Trophoblast cell (in vitro differentiated cells and primary cell): ENCODE data around the gene ASIC2.
A peak's percentile ranks its signal among the peaks of the same experiment; 100 is the strongest.

Source experiments
- DNase-seq, 2 donors: peaks; one replicate each; pipeline ENCODE4 v3.0.0-alpha.2; 2016
- H2AFZ ChIP-seq: 2 replicates; pipeline ENCODE4 v1.6.1; 2013; ENCODE audit warnings: low read length, moderate library complexity, mild to moderate bottlenecking; ENCODE audit not compliant: insufficient read depth, poor library complexity
- H2AK5ac ChIP-seq: 2 replicates; pipeline ENCODE4 v1.6.1; 2013; ENCODE audit warnings: mild to moderate bottlenecking, low read length
- H2BK120ac ChIP-seq: 2 replicates; pipeline ENCODE4 v1.6.1; 2013; ENCODE audit warnings: low read length, mild to moderate bottlenecking, moderate library complexity; ENCODE audit not compliant: insufficient read depth, poor library complexity
- H2BK12ac ChIP-seq: 2 replicates; pipeline ENCODE4 v1.6.1; 2013; ENCODE audit warnings: mild to moderate bottlenecking, low read length, moderate library complexity
- H2BK5ac ChIP-seq: 2 replicates; pipeline ENCODE4 v1.6.1; 2013; ENCODE audit warnings: low read length, low read depth, moderate library complexity, mild to moderate bottlenecking; ENCODE audit not compliant: poor library complexity
- H3K14ac ChIP-seq: 2 replicates; pipeline ENCODE4 v1.6.1; 2013; ENCODE audit warnings: mild to moderate bottlenecking, low read length
- H3K18ac ChIP-seq: 2 replicates; pipeline ENCODE4 v1.6.1; 2013; ENCODE audit warnings: mild to moderate bottlenecking, low read length
- H3K23ac ChIP-seq: 2 replicates; pipeline ENCODE4 v1.6.1; 2013; ENCODE audit warnings: low read length
- H3K27ac ChIP-seq: 2 replicates; pipeline ENCODE4 v1.5.1; 2013; ENCODE audit warnings: low read depth, mild to moderate bottlenecking, inconsistent platforms, low read length, moderate library complexity
- H3K27me3 ChIP-seq: 2 replicates; pipeline ENCODE4 v1.6.1; 2013; ENCODE audit warnings: inconsistent platforms, mild to moderate bottlenecking, low read length, moderate library complexity; ENCODE audit not compliant: insufficient read depth
- H3K36me3 ChIP-seq, 2 experiments: 1 replicate in 1 of 2; 2 replicates in 1 of 2; pipeline ENCODE4 v1.6.1; 2013; ENCODE audit warnings: low read length in 2 of 2, mild to moderate bottlenecking in 2 of 2, moderate library complexity in 1 of 2; ENCODE audit not compliant: insufficient read depth in 2 of 2, control insufficient read depth in 1 of 2
- H3K4ac ChIP-seq: 2 replicates; pipeline ENCODE4 v1.6.1; 2013; ENCODE audit warnings: low read depth, mild to moderate bottlenecking, low read length, moderate library complexity
- H3K4me1 ChIP-seq, 2 experiments: 1 replicate in 1 of 2; 2 replicates in 1 of 2; pipeline ENCODE4 v1.6.1; 2013; ENCODE audit warnings: low read length in 2 of 2, mild to moderate bottlenecking in 2 of 2, moderate library complexity in 1 of 2; ENCODE audit not compliant: insufficient read depth in 2 of 2, control insufficient read depth in 1 of 2
- H3K4me2 ChIP-seq: 2 replicates; pipeline ENCODE4 v1.6.1; 2013; ENCODE audit warnings: inconsistent platforms, mild to moderate bottlenecking, low read length, moderate library complexity
- H3K4me3 ChIP-seq: 2 replicates; pipeline ENCODE4 v1.5.1; 2013; ENCODE audit warnings: mild to moderate bottlenecking, low read depth, low read length, inconsistent platforms
- H3K79me1 ChIP-seq: one replicate; pipeline ENCODE4 v1.6.1; 2013; ENCODE audit warnings: low read length
- H3K79me2 ChIP-seq: 2 replicates; pipeline ENCODE4 v1.6.1; 2013; ENCODE audit warnings: low read length, mild to moderate bottlenecking; ENCODE audit not compliant: control insufficient read depth, insufficient read depth, poor library complexity
- H3K9ac ChIP-seq: 2 replicates; pipeline ENCODE4 v1.6.1; 2013; ENCODE audit warnings: mild to moderate bottlenecking, low read length
- H3K9me3 ChIP-seq: 2 replicates; pipeline ENCODE4 v1.6.1; 2013; ENCODE audit warnings: low read depth, mild to moderate bottlenecking, control low read depth, inconsistent platforms, low read length; ENCODE audit not compliant: insufficient read depth
- H4K12ac ChIP-seq: 2 replicates; pipeline ENCODE4 v1.6.1; 2013; ENCODE audit warnings: low read depth, mild to moderate bottlenecking, low read length, moderate library complexity
- H4K8ac ChIP-seq: 2 replicates; pipeline ENCODE4 v1.6.1; 2013; ENCODE audit warnings: low read depth, mild to moderate bottlenecking, low read length, moderate library complexity
- H4K91ac ChIP-seq: one replicate; pipeline ENCODE4 v1.6.1; 2013; ENCODE audit warnings: low read depth, mild to moderate bottlenecking, low read length, moderate library complexity
- WGBS: extraction: QIAGEN DNeasy Blood & Tissue Kit; methylation state at CpG from one replicate; pipeline ENCODE4 v1.1.7; 2013; ENCODE audit warnings: missing lambda C conversion rate; ENCODE audit not compliant: insufficient read length, insufficient coverage; ENCODE audit errors: extremely low coverage; 5-methylcytosine and 5-hydroxymethylcytosine counted together

Gene ASIC2

GRCh38 chr17:33272438-33272837 lies 20.7 kb downstream of the ASIC2 start:
- Histone ChIP-seq H3K4ac (no peak overlapping the region), H4K91ac (no peak overlapping the region), H3K79me1 (no peaks in the 10 kb centered on the region), H3K4me2 (no peak overlapping the region), H3K36me3 (no peaks in the 10 kb centered on the region), H2BK120ac (no peak overlapping the region), H3K27ac (no peak overlapping the region), H3K79me2 (no peaks in the 10 kb centered on the region), H4K12ac (no peak overlapping the region), H2AFZ (no peak overlapping the region), H4K8ac (no peak overlapping the region), H2BK12ac (no peak overlapping the region), H3K9me3 (peaks cover 1% of the 10 kb centered on the region), H3K18ac (no peak overlapping the region), H3K27me3 (no peaks in the 10 kb centered on the region), H3K4me1 (no peaks in the 10 kb centered on the region), H3K23ac (no peak overlapping the region), H3K14ac (no peak overlapping the region), H2BK5ac (no peak overlapping the region), H3K4me3 (no peak overlapping the region), H3K9ac (no peak overlapping the region), H2AK5ac (no peak overlapping the region)
- WGBS, result no CpG with 5 or more reads among the region's 2 CpGs
- peak in 1 of 2 donors; percentile 11 for DNase-seq

GRCh38 chr17:33269337-33270060 lies 23.6 kb downstream of the ASIC2 start:
- no peak overlapping the region for H4K91ac ChIP-seq
- no peak overlapping the region for H3K27ac ChIP-seq
- peaks cover 1% of the 10 kb centered on the region for H3K9me3 ChIP-seq
- no peak overlapping the region for H2BK12ac ChIP-seq
- no peaks in the 10 kb centered on the region for H3K27me3 ChIP-seq
- WGBS, result no CpG with 5 or more reads among the region's 2 CpGs
- H3K18ac ChIP-seq, result no peak overlapping the region
- DNase-seq, result no peak
- H2BK5ac ChIP-seq, result no peak overlapping the region
- H4K12ac ChIP-seq, result no peak overlapping the region
- no peaks in the 10 kb centered on the region for H3K79me2 ChIP-seq
- H3K4ac ChIP-seq, result no peak overlapping the region
- H3K36me3 ChIP-seq, result no peaks in the 10 kb centered on the region
- H3K4me1 ChIP-seq, result no peaks in the 10 kb centered on the region
- no peak overlapping the region for H2BK120ac ChIP-seq
- H2AFZ ChIP-seq, result no peak overlapping the region
- no peak overlapping the region for H3K4me3 ChIP-seq
- H4K8ac ChIP-seq, result no peak overlapping the region
- H3K79me1 ChIP-seq, result no peaks in the 10 kb centered on the region
- H3K9ac ChIP-seq, result no peak overlapping the region
- H3K14ac ChIP-seq, result no peak overlapping the region
- H3K23ac ChIP-seq, result no peak overlapping the region
- no peak overlapping the region for H2AK5ac ChIP-seq
- H3K4me2 ChIP-seq, result no peak overlapping the region

- no peak for DNase-seq
Measured at GRCh38 chr17:33267851-33268548, 25.1 kb downstream of the ASIC2 start.

DNA sequence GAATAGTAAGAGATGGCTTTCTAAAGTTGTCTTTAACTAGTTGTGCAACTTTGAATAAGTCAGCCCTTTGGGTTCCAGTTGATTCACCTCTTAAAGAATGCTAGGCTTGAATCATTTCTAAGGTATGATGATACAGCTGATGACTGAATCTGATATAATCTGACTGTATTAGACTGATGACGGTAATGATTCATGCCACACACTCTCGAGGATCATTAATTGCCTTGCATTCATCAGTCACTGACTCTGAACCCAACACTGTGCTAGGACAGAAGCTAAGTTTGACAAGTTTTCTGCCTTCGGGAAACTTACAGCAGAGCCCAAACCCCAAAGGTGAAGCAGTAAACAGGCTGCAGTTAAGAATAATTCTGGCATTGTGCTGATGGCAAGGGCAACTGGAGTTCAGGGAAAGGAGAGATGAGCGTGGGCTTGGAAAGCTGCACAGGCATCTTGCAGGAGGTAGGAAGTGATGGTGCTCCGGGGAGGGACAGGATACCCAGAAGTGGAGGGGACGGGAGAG lies 25.8 kb downstream of the ASIC2 start:
- Histone ChIP-seq H3K4me2 (no peak overlapping the region), H2BK120ac (no peak overlapping the region), H3K4ac (no peak overlapping the region), H3K27me3 (no peaks in the 10 kb centered on the region), H2AK5ac (no peak overlapping the region), H3K14ac (no peak overlapping the region), H2BK5ac (no peak overlapping the region), H3K36me3 (no peaks in the 10 kb centered on the region), H2BK12ac (no peak overlapping the region), H4K12ac (no peak overlapping the region), H4K91ac (no peak overlapping the region), H3K4me1 (no peaks in the 10 kb centered on the region), H3K23ac (no peak overlapping the region), H3K9me3 (no peaks in the 10 kb centered on the region), H3K79me1 (no peaks in the 10 kb centered on the region), H3K4me3 (no peak overlapping the region), H4K8ac (no peak overlapping the region), H3K9ac (no peak overlapping the region), H3K27ac (no peak overlapping the region), H3K18ac (no peak overlapping the region), H3K79me2 (no peaks in the 10 kb centered on the region), H2AFZ (no peak overlapping the region)
- WGBS, result no CpG with 5 or more reads among the region's 6 CpGs
- DNase-seq, result peak; percentile 32 to 72

More at GRCh38 chr17:33267851-33268548, 25.1 kb downstream of the ASIC2 start:
- H4K8ac ChIP-seq, result no peak overlapping the region
- no peak overlapping the region for H3K4me2 ChIP-seq
- no peak overlapping the region for H3K27ac ChIP-seq
- H3K18ac ChIP-seq, result no peak overlapping the region
- no peak overlapping the region for H3K23ac ChIP-seq
- no peaks in the 10 kb centered on the region for H3K4me1 ChIP-seq
- no peak overlapping the region for H4K12ac ChIP-seq
- no peaks in the 10 kb centered on the region for H3K9me3 ChIP-seq
- no peak overlapping the region for H2BK12ac ChIP-seq
- no peaks in the 10 kb centered on the region for H3K36me3 ChIP-seq
- H3K9ac ChIP-seq, result no peak overlapping the region
- H2AK5ac ChIP-seq, result no peak overlapping the region
- H3K4me3 ChIP-seq, result no peak overlapping the region
- WGBS, result no CpG with 5 or more reads among the region's 5 CpGs
- H3K4ac ChIP-seq, result no peak overlapping the region
- H3K14ac ChIP-seq, result no peak overlapping the region
- H4K91ac ChIP-seq, result no peak overlapping the region
- no peaks in the 10 kb centered on the region for H3K27me3 ChIP-seq
- H2AFZ ChIP-seq, result no peak overlapping the region
- no peaks in the 10 kb centered on the region for H3K79me1 ChIP-seq
- no peaks in the 10 kb centered on the region for H3K79me2 ChIP-seq
- no peak overlapping the region for H2BK120ac ChIP-seq
- H2BK5ac ChIP-seq, result no peak overlapping the region
